NB4 (cell line): ENCODE measurements around the gene C5AR1.
"Not testable (repeated sequence)": the region's sequence is repeated elsewhere in the genome, so short reads cannot be mapped to it uniquely, and the experiment has no call there.

Source experiments
- DNase-seq: peaks from one replicate; pipeline ENCODE4 v3.0.0; 2010; ENCODE audit warnings: low read depth
- H3K4me3 ChIP-seq: one replicate; pipeline ENCODE4 v1.5.1; 2011; ENCODE audit warnings: mild to moderate bottlenecking, low read depth, low read length, moderate library complexity
- MYC ChIP-seq: IDR thresholded peaks from 2 replicates; pipeline ENCODE4 v1.6.1; 2011; ENCODE audit warnings: low read depth, low read length
- POLR2A ChIP-seq: IDR thresholded peaks from 2 replicates; pipeline ENCODE4 v1.6.1; 2011; ENCODE audit warnings: mild to moderate bottlenecking; ENCODE audit not compliant: insufficient read length; ENCODE audit errors: extremely low read depth
- TF ChIP-seq, protein P1 (sequence below): IDR thresholded peaks from one replicate; pipeline ENCODE4 v1.5.1; 2012; ENCODE audit warnings: low read depth, low read length
- TF ChIP-seq, protein P2 (sequence below): IDR thresholded peaks from 2 replicates; pipeline ENCODE4 v1.6.1; 2011; ENCODE audit warnings: low read depth, low read length

C5AR1 gene

DNA sequence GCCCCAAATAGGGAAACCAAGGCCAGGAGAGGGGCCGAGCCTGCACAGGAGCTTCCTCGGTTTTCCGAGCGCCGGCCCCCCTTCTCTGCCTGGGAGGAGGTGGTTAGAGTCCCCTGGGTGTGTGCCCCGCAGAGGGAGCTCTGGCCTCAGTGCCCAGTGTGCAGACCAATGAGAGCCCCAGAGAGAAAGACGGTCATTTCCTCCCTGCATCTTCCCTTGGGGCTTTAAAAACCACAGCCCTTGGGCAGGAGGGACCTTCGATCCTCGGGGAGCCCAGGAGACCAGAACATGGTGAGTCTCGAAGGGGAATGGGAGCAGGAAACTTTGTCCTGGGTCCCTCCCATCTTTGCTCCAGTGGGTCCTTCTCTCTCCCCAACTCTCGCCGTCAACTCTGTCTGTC lies at the start of gene C5AR1:
Gene C5AR1, plus strand, starts transcription at position 254 of the 400 bp plus-strand sequence. Its CDS starts 35 bp downstream, at position 289.
- H3K4me3 ChIP-seq: no peak within 1 kb of the TSS
- peak; percentile 98 for DNase-seq
- TF ChIP-seq, protein P1, sequence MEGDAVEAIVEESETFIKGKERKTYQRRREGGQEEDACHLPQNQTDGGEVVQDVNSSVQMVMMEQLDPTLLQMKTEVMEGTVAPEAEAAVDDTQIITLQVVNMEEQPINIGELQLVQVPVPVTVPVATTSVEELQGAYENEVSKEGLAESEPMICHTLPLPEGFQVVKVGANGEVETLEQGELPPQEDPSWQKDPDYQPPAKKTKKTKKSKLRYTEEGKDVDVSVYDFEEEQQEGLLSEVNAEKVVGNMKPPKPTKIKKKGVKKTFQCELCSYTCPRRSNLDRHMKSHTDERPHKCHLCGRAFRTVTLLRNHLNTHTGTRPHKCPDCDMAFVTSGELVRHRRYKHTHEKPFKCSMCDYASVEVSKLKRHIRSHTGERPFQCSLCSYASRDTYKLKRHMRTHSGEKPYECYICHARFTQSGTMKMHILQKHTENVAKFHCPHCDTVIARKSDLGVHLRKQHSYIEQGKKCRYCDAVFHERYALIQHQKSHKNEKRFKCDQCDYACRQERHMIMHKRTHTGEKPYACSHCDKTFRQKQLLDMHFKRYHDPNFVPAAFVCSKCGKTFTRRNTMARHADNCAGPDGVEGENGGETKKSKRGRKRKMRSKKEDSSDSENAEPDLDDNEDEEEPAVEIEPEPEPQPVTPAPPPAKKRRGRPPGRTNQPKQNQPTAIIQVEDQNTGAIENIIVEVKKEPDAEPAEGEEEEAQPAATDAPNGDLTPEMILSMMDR: peak; percentile 59
- TF ChIP-seq MYC: no peak

DNA sequence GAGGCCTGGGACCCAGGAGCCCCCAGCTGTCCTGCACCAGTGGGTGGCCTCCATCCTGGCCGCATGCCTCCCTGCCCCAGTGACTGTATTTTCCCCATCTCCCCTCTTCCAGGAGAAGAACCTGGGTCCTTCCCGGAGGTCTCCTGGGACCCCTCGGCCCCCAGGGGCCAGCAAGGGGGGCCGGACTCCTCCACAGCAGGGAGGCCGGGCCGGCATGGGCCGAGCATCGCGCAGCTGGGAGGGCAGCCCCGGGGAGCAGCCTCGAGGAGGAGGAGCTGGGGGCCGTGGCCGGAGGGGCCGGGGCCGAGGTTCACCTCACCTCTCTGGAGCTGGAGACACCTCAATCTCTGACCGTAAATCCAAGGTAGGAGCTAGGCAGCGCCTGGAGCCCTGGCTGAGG lies 49.2 kb upstream of the C5AR1 start:
- TF ChIP-seq POLR2A: no peak
- no peak for DNase-seq
- H3K4me3 ChIP-seq: no peak overlapping the region

DNA sequence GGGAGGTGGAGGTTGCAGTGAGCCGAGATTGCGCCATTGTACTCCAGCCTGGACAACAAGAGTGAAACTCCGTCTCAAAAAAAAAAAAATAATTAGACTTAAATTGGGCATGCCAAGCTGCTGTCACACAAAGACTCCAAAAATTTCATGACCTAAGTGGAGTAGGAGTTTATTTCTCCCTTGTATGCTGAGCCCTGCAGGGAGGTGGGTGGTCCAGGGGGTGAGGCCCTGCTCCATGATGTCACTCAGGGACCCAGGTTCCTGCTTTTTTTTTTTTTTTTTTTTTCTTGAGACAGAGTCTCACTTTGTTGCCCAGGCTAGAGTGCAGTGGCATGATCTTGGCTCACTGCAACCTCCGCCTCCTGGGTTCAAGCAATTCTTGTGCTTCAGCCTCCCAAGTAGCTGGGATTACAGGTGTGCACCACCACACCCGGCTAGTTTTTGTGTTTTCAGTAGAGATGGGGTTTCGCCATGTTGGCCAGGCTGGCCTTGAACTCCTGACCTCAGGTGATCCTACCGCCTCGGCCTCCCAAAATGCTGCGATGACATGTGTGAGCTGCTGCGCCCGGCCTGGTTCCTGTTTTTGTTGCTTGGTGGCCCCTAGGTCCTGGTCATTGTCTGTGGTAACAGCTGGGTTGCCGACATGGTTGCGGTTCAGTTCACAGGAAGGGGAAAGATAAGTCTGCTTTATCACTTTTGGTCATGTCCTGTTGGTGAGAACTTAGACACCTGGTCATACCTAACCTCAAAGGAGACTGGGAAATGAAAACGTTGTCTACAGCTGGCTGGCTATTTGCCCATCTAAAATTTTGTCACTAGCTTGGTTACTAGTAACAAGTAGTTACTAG lies 47.5 kb upstream of the C5AR1 start:
- DNase-seq: peak; percentile 59
- not testable (repeated sequence) for H3K4me3 ChIP-seq

DNA sequence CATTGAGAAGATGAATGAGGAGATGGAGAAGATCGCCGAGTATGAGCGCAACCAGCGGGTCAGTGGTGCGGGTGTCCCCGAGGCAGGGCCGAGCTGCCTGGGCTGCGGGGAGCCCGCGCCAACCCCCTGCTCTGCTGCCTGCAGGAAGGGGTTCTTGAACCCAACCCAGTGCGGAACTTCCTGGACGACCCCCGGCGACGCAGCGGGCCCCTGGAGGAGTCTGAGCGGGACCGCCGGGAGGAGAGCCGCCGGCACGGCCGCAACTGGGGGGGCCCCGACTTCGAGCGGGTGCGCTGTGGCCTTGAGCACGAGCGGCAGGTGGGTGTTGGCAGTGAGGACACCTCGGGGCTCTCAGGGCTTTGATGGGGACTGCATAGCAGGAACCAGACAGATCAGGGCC lies 45.0 kb upstream of the C5AR1 start:
- TF ChIP-seq, protein P2, sequence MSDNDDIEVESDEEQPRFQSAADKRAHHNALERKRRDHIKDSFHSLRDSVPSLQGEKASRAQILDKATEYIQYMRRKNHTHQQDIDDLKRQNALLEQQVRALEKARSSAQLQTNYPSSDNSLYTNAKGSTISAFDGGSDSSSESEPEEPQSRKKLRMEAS: no peak
- TF ChIP-seq, protein P1: no peak
- TF ChIP-seq MYC (no peak), POLR2A (no peak)
- no peak for DNase-seq
- H3K4me3 ChIP-seq: no peak overlapping the region

DNA sequence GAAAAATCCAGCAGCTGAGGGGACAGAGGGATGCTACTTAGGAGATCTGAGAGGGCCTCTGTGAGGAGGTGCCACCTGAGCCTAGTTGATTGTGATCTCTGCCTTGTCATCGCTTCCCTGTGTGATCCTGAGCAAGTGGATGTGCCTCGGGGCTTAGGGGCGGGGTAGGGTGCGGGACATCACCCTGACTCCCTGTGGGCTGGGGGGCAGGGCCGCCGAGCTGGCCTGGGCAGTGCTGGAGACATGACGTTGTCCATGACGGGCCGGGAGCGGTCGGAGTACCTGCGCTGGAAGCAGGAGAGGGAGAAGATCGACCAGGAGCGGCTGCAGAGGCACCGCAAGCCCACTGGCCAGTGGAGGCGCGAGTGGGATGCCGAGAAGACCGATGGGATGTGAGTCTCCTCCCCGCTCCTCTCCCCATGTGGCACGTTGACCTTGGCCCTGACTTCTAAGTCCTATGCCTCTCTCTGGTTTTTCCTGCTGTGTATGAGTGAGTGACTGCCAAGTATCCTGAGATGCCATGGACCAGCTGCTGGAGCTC lies 43.2 kb upstream of the C5AR1 start:
- DNase-seq: no peak
- TF ChIP-seq MYC: no peak
- TF ChIP-seq, protein P2: no peak
- no peak for TF ChIP-seq POLR2A
- TF ChIP-seq, protein P1: no peak
- H3K4me3 ChIP-seq: no peak overlapping the region

DNA sequence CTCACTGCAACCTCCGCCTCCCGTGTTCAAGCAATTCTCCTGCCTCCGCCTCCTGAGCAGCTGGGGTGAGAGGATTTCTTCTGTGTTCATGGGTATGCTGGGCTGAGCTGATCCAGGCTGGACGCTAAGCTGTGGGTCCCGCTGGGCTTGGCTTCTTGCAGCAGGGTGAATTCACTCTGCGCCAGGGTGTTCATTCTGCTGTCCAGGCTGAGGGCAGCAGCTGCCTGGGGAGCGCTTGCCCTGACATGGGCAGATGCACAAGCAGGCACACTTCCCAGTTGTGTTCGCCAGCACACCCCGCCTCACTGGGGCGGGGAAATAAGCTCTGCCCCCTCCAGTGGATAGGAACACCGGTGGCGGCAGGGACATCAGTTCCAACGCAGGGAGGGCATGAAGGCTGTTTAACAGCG lies 42.3 kb upstream of the C5AR1 start:
- no peak for DNase-seq
- TF ChIP-seq MYC (no peak), POLR2A (no peak)
- TF ChIP-seq, protein P1: no peak
- TF ChIP-seq, protein P2: no peak
- no peak overlapping the region for H3K4me3 ChIP-seq

DNA sequence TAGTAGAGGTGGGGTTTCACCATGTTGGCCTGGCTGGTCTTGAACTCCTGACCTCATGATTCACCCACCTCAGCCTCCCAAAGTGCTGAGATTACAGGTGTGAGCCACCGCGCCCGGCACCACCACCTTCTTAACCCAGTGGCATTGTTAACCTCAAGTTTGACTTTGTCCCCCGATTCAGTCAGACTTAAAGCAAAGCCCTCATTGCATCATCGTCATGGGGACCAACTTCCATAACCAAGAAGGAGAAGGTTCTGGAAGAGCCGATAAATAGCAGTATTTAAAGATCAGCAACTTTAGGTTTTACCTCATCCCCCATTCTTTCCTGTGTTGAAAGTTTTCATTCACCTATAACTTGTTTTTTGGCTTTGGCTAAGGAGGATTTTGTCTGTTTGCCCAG lies 41.6 kb upstream of the C5AR1 start:
- no peak for DNase-seq
- TF ChIP-seq POLR2A: no peak
- TF ChIP-seq, protein P1: no peak
- TF ChIP-seq, protein P2: no peak
- TF ChIP-seq MYC: no peak
- H3K4me3 ChIP-seq: no peak overlapping the region
